Heart right ventricle (tissue), 16 donors: ENCODE measurements around the gene TGFBR1. TPM values are rescaled to one million over a fixed set of nuclear protein-coding genes. Genes with fewer than 3 reads are reported as not detected.

Source experiments
- ATAC-seq, 8 donors: fragments of 200-7000 bp; cut with Tn5 transposase; one replicate each; pipeline ENCODE4 v1.9.1; 2020; ENCODE audit warnings: mild to moderate bottlenecking in 8 of 8, moderate library complexity in 8 of 8, moderate number of reproducible peaks in 1 of 8
- DNase-seq, 2 donors: peaks; one replicate each; pipeline ENCODE4 v3.0.0-alpha.2; 2020
- H3K27ac ChIP-seq, 10 donors: fragments of 200-600 bp; sonication (generic) in 2 of 10; one replicate each; pipeline versions ENCODE4 v1.5.0 to v1.8.0; 2020 to 2022; ENCODE audit warnings: mild to moderate bottlenecking in 3 of 10
- H3K27me3 ChIP-seq, 7 donors: fragments of 200-600 bp; one replicate each; pipeline ENCODE4 v1.8.0; 2021 to 2022; ENCODE audit warnings: mild to moderate bottlenecking in 2 of 7
- H3K36me3 ChIP-seq, 9 donors: fragments of 200-600 bp; sonication (generic) in 1 of 9; one replicate each; pipeline versions ENCODE4 v1.5.0 to v1.8.0; 2020 to 2022; ENCODE audit warnings: mild to moderate bottlenecking in 2 of 9
- H3K4me1 ChIP-seq, 9 donors: fragments of 200-600 bp; sonication (generic) in 1 of 9; one replicate each; pipeline versions ENCODE4 v1.5.0 to v1.8.0; 2020 to 2022; ENCODE audit warnings: mild to moderate bottlenecking in 4 of 9
- H3K4me3 ChIP-seq, 10 donors: fragments of 200-600 bp; sonication (generic) in 2 of 10; one replicate each; pipeline versions ENCODE4 v1.5.0 to v1.8.0; 2020 to 2022; ENCODE audit warnings: mild to moderate bottlenecking in 7 of 10, moderate library complexity in 2 of 10
- H3K9me3 ChIP-seq, 11 donors: fragments of 200-600 bp in 10 of 11; sonication (generic) in 2 of 11; one replicate each; pipeline versions ENCODE4 v1.5.0 to v1.8.0; 2013 to 2022; ENCODE audit warnings: mild to moderate bottlenecking in 2 of 11, control low read depth in 1 of 11, moderate library complexity in 1 of 11
- CTCF ChIP-seq, 9 donors: fragments of 200-600 bp; sonication (generic) in 2 of 9; IDR thresholded peaks; one replicate each; pipeline versions ENCODE4 v1.5.0 to v1.8.0; 2021 to 2022; ENCODE audit warnings: antibody characterized with exemption in 9 of 9, mild to moderate bottlenecking in 5 of 9, moderate library complexity in 1 of 9
- WGBS, 2 donors: extraction: QIAGEN DNeasy Blood & Tissue Kit; methylation state at CpG; one replicate each; pipeline ENCODE4 v1.1.7; 2013; ENCODE audit warnings: inconsistent platforms in 1 of 2; 5-methylcytosine and 5-hydroxymethylcytosine counted together
- intact Hi-C, 10 donors: fragments of 100-400 bp; cut with DNase I; formaldehyde crosslinking; loops; one replicate each; pipeline versions ENCODE4 v1.11.1 to v1.14.2; 2022
- polyA plus RNA-seq, 2 donors: library from polyadenylated mRNA; stranded (reverse); fragments of 200-250 nt; gene quantifications; one replicate each; pipeline ENCODE4 v1.2.3, GENCODE V29; 2013
- total RNA-seq, 10 donors: library from RNA; stranded (reverse); fragmentation: NEBNext Ultra II Directional in 3 of 10; extraction: Animal tissue kit (Norgen Biotek cat#: 25700) in 3 of 10; gene quantifications; one replicate each; pipeline versions ENCODE4 v1.2.1 to v1.2.4, GENCODE V29; 2021 to 2023
- donor health status: Arrhythmogenic right ventricular cardiomyopathy.
- donor health status: ischemic (EF 13 %, LVEDD 7.1; RV severe dilation, severe dysfunction).
- donor health status: healthy with polysubstance abuse.
- donor health status: DM: no; HTN: yes; CAD: no.
- donor health status: DM: no; HTN: no; CAD: no.
- donor health status: ischemic (EF 25% LVEDD 6.9; RV normal size, moderate dysfunction).
- donor health status: ischemic (EF 25% LVEDD 5.7; RV mildly dilated, moderate dysfunction).
- donor health status: healthy.
- donor health status: DM: yes; HTN: yes; CAD: no.
- donor health status: Ischemic cardiomyopathy.
- donor health status: ischemic (EF 35%, LVEDD 5.7; RV mildly dilated, moderate dysfunction).
- donor health status: nonischemic (EF 11% LVEDD 7.7; RV severe dilation, severe dysfunction).
- donor health status: DM: yes; HTN: yes; CAD: no.
- donor health status: PGD.
- donor health status: ischemic (EF 29% LVEDD 5.4; RV normal size, mild dysfunction).
- donor health status: nonischemic (EF 23%, LVEDD 6.1; RV moderate dilation, normal function).

Gene TGFBR1
- total and polyA plus RNA-seq, 12 donors: 4.9 to 25.4 (median 13.5) TPM

- ATAC-seq (no peak), DNase-seq (no peak)
- intact Hi-C loops: loop anchor here in 6 of 10 donors (5.0 to 10.0 kb wide), 7 partner anchors 130 to 295 kb away; no protein-coding TSS in a partner anchor
- no peaks in the 10 kb centered on the region for H3K9me3 ChIP-seq
- 94% methylated on average over 4 of the region's 4 CpGs for WGBS, 2 donors
- H3K4me3 ChIP-seq: no peak overlapping the region
- TF ChIP-seq CTCF (IDR thresholded peaks at IDR 0.05): no peak
- H3K27me3 ChIP-seq: no peaks in the 10 kb centered on the region
- peaks cover 0 to 99% (median 22%) of the 10 kb centered on the region in 9 donors for H3K36me3 ChIP-seq
- no peak overlapping the region for H3K27ac ChIP-seq
- H3K4me1 ChIP-seq: peaks cover 0 to 37% (median 13%) of the 10 kb centered on the region in 9 donors
Measured at GRCh38 chr9:99142275-99142674, 37.4 kb downstream of the TGFBR1 start.

GRCh38 chr9:99143655-99144054 lies 38.7 kb downstream of the TGFBR1 start:
- peaks cover 0 to 31% (median 12%) of the 10 kb centered on the region in 9 donors for H3K4me1 ChIP-seq
- peaks cover 0 to 99% (median 32%) of the 10 kb centered on the region in 9 donors for H3K36me3 ChIP-seq
- no peak overlapping the region for H3K4me3 ChIP-seq
- H3K27ac ChIP-seq: no peak overlapping the region
- WGBS, 2 donors: 93 to 99% methylated on average over 3 of the region's 3 CpGs
- TF ChIP-seq CTCF (IDR thresholded peaks at IDR 0.05): no peak
- H3K27me3 ChIP-seq: no peaks in the 10 kb centered on the region
- DNase-seq: no peak
- intact Hi-C loops: loop anchor here in 6 of 10 donors (5.0 to 10.0 kb wide), 7 partner anchors 131 to 296 kb away; no protein-coding TSS in a partner anchor
- H3K9me3 ChIP-seq: no peaks in the 10 kb centered on the region
- ATAC-seq: no peak

GRCh38 chr9:99144966-99145365 lies 40.1 kb downstream of the TGFBR1 start:
- Histone ChIP-seq H3K27me3 (no peaks in the 10 kb centered on the region), H3K27ac (no peak overlapping the region), H3K36me3 (peaks cover 2 to 99% (median 41%) of the 10 kb centered on the region in 9 donors), H3K9me3 (no peaks in the 10 kb centered on the region), H3K4me1 (peaks cover 0 to 25% (median 11%) of the 10 kb centered on the region in 9 donors), H3K4me3 (no peak overlapping the region)
- WGBS, 2 donors: 79 to 80% methylated on average over 4 of the region's 4 CpGs
- ATAC-seq (no peak), DNase-seq (no peak)
- TF ChIP-seq CTCF (IDR thresholded peaks at IDR 0.05): no peak
- intact Hi-C loops: loop anchor here in 6 of 10 donors (5.0 to 10.0 kb wide), 7 partner anchors 133 to 298 kb away; no protein-coding TSS in a partner anchor

GRCh38 chr9:99146574-99146973 lies 41.7 kb downstream of the TGFBR1 start:
- intact Hi-C loops: loop anchor here in 1 of 10 donors (10.0 kb wide), 1 partner anchor 142 kb away; no protein-coding TSS in a partner anchor
- DNase-seq: no peak
- peaks cover 2 to 98% (median 41%) of the 10 kb centered on the region in 9 donors for H3K36me3 ChIP-seq
- H3K4me1 ChIP-seq: peaks cover 0 to 19% (median 0%) of the 10 kb centered on the region in 9 donors
- H3K27ac ChIP-seq: no peak overlapping the region
- 61 to 68% methylated on average over 4 of the region's 4 CpGs for WGBS, 2 donors
- peak in 7 of 8 donors; percentile 33 to 75 (median 49) for ATAC-seq
- no peak overlapping the region for H3K4me3 ChIP-seq
- no peak for TF ChIP-seq CTCF (IDR thresholded peaks at IDR 0.05)
- H3K27me3 ChIP-seq: no peaks in the 10 kb centered on the region
- no peaks in the 10 kb centered on the region for H3K9me3 ChIP-seq
